Heart right ventricle (tissue), 16 donors: Measurements from ENCODE around the gene KRR1. TPM values are rescaled to one million over a fixed set of nuclear protein-coding genes. Genes with fewer than 3 reads are reported as not detected.
"Not testable (repeated sequence)": the region's sequence is repeated elsewhere in the genome, so short reads cannot be mapped to it uniquely, and the experiment has no call there.

Experiments used
- ATAC-seq, 8 donors: fragments of 200-7000 bp; cut with Tn5 transposase; one replicate each; pipeline ENCODE4 v1.9.1; 2020; ENCODE audit warnings: mild to moderate bottlenecking in 8 of 8, moderate library complexity in 8 of 8, moderate number of reproducible peaks in 1 of 8
- DNase-seq, 2 donors: peaks; one replicate each; pipeline ENCODE4 v3.0.0-alpha.2; 2020
- H3K27ac ChIP-seq, 10 donors: fragments of 200-600 bp; sonication (generic) in 2 of 10; one replicate each; pipeline versions ENCODE4 v1.5.0 to v1.8.0; 2020 to 2022; ENCODE audit warnings: mild to moderate bottlenecking in 3 of 10
- H3K27me3 ChIP-seq, 7 donors: fragments of 200-600 bp; one replicate each; pipeline ENCODE4 v1.8.0; 2021 to 2022; ENCODE audit warnings: mild to moderate bottlenecking in 2 of 7
- H3K36me3 ChIP-seq, 9 donors: fragments of 200-600 bp; sonication (generic) in 1 of 9; one replicate each; pipeline versions ENCODE4 v1.5.0 to v1.8.0; 2020 to 2022; ENCODE audit warnings: mild to moderate bottlenecking in 2 of 9
- H3K4me1 ChIP-seq, 9 donors: fragments of 200-600 bp; sonication (generic) in 1 of 9; one replicate each; pipeline versions ENCODE4 v1.5.0 to v1.8.0; 2020 to 2022; ENCODE audit warnings: mild to moderate bottlenecking in 4 of 9
- H3K4me3 ChIP-seq, 10 donors: fragments of 200-600 bp; sonication (generic) in 2 of 10; one replicate each; pipeline versions ENCODE4 v1.5.0 to v1.8.0; 2020 to 2022; ENCODE audit warnings: mild to moderate bottlenecking in 7 of 10, moderate library complexity in 2 of 10
- H3K9me3 ChIP-seq, 11 donors: fragments of 200-600 bp in 10 of 11; sonication (generic) in 2 of 11; one replicate each; pipeline versions ENCODE4 v1.5.0 to v1.8.0; 2013 to 2022; ENCODE audit warnings: mild to moderate bottlenecking in 2 of 11, control low read depth in 1 of 11, moderate library complexity in 1 of 11
- CTCF ChIP-seq, 9 donors: fragments of 200-600 bp; sonication (generic) in 2 of 9; IDR thresholded peaks; one replicate each; pipeline versions ENCODE4 v1.5.0 to v1.8.0; 2021 to 2022; ENCODE audit warnings: antibody characterized with exemption in 9 of 9, mild to moderate bottlenecking in 5 of 9, moderate library complexity in 1 of 9
- WGBS, 2 donors: extraction: QIAGEN DNeasy Blood & Tissue Kit; methylation state at CpG; one replicate each; pipeline ENCODE4 v1.1.7; 2013; ENCODE audit warnings: inconsistent platforms in 1 of 2; 5-methylcytosine and 5-hydroxymethylcytosine counted together
- intact Hi-C, 10 donors: fragments of 100-400 bp; cut with DNase I; formaldehyde crosslinking; loops; one replicate each; pipeline versions ENCODE4 v1.11.1 to v1.14.2; 2022
- polyA plus RNA-seq, 2 donors: library from polyadenylated mRNA; stranded (reverse); fragments of 200-250 nt; gene quantifications; one replicate each; pipeline ENCODE4 v1.2.3, GENCODE V29; 2013
- total RNA-seq, 10 donors: library from RNA; stranded (reverse); fragmentation: NEBNext Ultra II Directional in 3 of 10; extraction: Animal tissue kit (Norgen Biotek cat#: 25700) in 3 of 10; gene quantifications; one replicate each; pipeline versions ENCODE4 v1.2.1 to v1.2.4, GENCODE V29; 2021 to 2023
- donor health status: Arrhythmogenic right ventricular cardiomyopathy.
- donor health status: ischemic (EF 13 %, LVEDD 7.1; RV severe dilation, severe dysfunction).
- donor health status: healthy with polysubstance abuse.
- donor health status: DM: no; HTN: yes; CAD: no.
- donor health status: DM: no; HTN: no; CAD: no.
- donor health status: ischemic (EF 25% LVEDD 6.9; RV normal size, moderate dysfunction).
- donor health status: ischemic (EF 25% LVEDD 5.7; RV mildly dilated, moderate dysfunction).
- donor health status: healthy.
- donor health status: DM: yes; HTN: yes; CAD: no.
- donor health status: Ischemic cardiomyopathy.
- donor health status: ischemic (EF 35%, LVEDD 5.7; RV mildly dilated, moderate dysfunction).
- donor health status: nonischemic (EF 11% LVEDD 7.7; RV severe dilation, severe dysfunction).
- donor health status: DM: yes; HTN: yes; CAD: no.
- donor health status: PGD.
- donor health status: ischemic (EF 29% LVEDD 5.4; RV normal size, mild dysfunction).
- donor health status: nonischemic (EF 23%, LVEDD 6.1; RV moderate dilation, normal function).

The KRR1 gene
- total and polyA plus RNA-seq, 12 donors = 8.9 to 44.2 (median 32.6) TPM

DNA sequence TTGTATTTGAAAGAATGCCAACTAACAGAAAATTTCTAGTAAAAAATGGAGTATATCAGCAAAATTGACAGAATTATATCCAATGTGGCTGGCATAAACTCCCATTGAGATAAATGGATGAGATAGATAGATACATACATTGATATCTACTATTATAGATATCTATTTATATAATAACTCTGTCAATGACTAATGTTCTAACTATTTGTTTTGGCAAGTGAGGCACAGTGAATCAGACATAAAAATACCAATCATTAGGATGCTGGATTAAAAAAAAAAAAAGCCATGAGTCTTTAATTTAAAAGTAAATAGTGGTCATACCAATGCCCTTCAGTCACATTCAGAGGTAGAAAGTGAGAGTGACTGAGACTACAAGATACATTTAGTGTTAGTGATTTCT is 64.6 kb downstream of the KRR1 start:
- intact Hi-C loops = no loop called here
- H3K36me3 ChIP-seq = no peaks in the 10 kb centered on the region
- H3K27ac ChIP-seq = no peak overlapping the region
- no peak for TF ChIP-seq CTCF (IDR thresholded peaks at IDR 0.05)
- no peak for DNase-seq
- H3K9me3 ChIP-seq = peaks cover 0 to 2% (median 0%) of the 10 kb centered on the region in 11 donors
- no peak overlapping the region for H3K4me3 ChIP-seq
- no peak for ATAC-seq
- no peaks in the 10 kb centered on the region for H3K27me3 ChIP-seq
- H3K4me1 ChIP-seq = peaks cover 0 to 7% (median 0%) of the 10 kb centered on the region in 9 donors

GRCh38 chr12:75445137-75445507 is 66.3 kb downstream of the KRR1 start:
- ATAC-seq, DNase-seq, H3K27ac ChIP-seq, H3K4me3 ChIP-seq, H3K36me3 ChIP-seq, intact Hi-C loops, H3K9me3 ChIP-seq, H3K4me1 ChIP-seq, H3K27me3 ChIP-seq: not testable (repeated sequence)
- 62 to 76% methylated on average over 7 of the region's 7 CpGs for WGBS, 2 donors

DNA sequence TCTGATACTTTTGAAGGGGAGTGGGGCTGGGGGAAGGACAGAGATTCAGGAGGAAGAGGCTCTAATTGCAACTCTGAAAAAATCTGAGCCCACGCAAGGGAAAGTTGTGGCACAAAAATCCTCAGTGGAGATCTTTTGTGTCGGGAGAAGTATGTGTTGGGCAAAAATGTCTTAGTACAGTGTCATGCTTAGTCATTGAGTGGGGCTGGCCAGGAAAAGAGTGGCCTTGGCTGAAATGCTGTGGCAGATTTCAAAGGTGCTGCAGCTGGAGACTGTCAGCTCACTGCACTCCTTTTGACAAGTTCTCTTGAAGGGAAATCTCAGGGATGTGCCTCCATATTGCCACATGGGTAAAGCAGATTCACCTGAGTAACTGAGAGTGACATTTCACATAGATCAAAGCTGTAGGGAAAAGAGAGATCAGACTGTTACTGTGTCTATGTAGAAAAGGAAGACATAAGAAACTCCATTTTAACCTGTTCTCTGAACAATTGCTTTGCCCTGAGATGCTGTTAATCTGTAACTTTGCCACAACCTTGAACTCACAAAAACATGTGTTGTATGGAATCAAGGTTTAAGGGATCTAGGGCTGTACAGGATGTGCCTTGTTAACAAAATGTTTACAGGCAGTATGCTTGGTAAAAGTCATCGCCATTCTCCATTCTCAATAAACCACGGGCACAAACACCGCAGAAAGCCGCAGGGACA is 66.8 kb downstream of the KRR1 start:
- WGBS, 2 donors = 78 to 81% methylated on average over 6 of the region's 6 CpGs
- Histone ChIP-seq H3K27ac (no peak overlapping the region), H3K4me1 (peaks cover 0 to 7% (median 0%) of the 10 kb centered on the region in 9 donors), H3K36me3 (no peaks in the 10 kb centered on the region), H3K9me3 (peaks cover 0 to 9% (median 0%) of the 10 kb centered on the region in 11 donors), H3K27me3 (peaks cover 0 to 3% (median 0%) of the 10 kb centered on the region in 7 donors), H3K4me3 (no peak overlapping the region)
- no peak for DNase-seq
- no peak for TF ChIP-seq CTCF (IDR thresholded peaks at IDR 0.05)
- peak in 5 of 8 donors; percentile 51 to 87 (median 62) for ATAC-seq
- intact Hi-C loops = no loop called here

DNA sequence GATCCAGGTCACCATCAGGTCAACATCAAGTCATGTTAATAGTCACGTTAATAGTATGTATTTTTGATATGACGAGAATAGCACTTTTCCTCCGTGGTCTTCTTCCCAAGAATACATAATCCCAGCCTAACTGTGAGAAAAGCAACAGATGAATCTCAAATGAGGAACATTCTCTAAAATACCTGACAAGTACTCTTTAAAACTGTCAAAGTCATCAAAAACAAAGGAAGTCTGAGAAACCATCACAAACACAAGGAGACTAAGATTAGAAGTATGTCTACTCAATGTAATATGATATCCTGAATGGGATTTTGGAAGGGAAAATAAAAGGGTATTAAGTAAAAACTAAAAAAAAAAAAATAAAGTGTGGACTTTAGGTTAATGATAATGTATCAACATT is 67.7 kb downstream of the KRR1 start:
- H3K36me3 ChIP-seq = no peaks in the 10 kb centered on the region
- H3K4me1 ChIP-seq = peaks cover 0 to 7% (median 0%) of the 10 kb centered on the region in 9 donors
- H3K27me3 ChIP-seq = peaks cover 0 to 3% (median 0%) of the 10 kb centered on the region in 7 donors
- 58% methylated on average over 3 of the region's 3 CpGs for WGBS, 2 donors
- TF ChIP-seq CTCF (IDR thresholded peaks at IDR 0.05) = no peak
- no peak overlapping the region for H3K4me3 ChIP-seq
- peaks cover 0 to 9% (median 0%) of the 10 kb centered on the region in 11 donors for H3K9me3 ChIP-seq
- no peak overlapping the region for H3K27ac ChIP-seq
- intact Hi-C loops = no loop called here
- ATAC-seq (no peak), DNase-seq (no peak)

- H3K36me3 ChIP-seq, H3K4me1 ChIP-seq, H3K27me3 ChIP-seq, ATAC-seq, H3K27ac ChIP-seq, DNase-seq, intact Hi-C loops, H3K4me3 ChIP-seq: not testable (repeated sequence)
- 45 to 65% methylated on average over 3 of the region's 3 CpGs for WGBS, 2 donors
- H3K9me3 ChIP-seq = peaks cover 0 to 18% (median 2%) of the 10 kb centered on the region in 11 donors
Measured at GRCh38 chr12:75442454-75442853, 69.0 kb downstream of the KRR1 start.

DNA sequence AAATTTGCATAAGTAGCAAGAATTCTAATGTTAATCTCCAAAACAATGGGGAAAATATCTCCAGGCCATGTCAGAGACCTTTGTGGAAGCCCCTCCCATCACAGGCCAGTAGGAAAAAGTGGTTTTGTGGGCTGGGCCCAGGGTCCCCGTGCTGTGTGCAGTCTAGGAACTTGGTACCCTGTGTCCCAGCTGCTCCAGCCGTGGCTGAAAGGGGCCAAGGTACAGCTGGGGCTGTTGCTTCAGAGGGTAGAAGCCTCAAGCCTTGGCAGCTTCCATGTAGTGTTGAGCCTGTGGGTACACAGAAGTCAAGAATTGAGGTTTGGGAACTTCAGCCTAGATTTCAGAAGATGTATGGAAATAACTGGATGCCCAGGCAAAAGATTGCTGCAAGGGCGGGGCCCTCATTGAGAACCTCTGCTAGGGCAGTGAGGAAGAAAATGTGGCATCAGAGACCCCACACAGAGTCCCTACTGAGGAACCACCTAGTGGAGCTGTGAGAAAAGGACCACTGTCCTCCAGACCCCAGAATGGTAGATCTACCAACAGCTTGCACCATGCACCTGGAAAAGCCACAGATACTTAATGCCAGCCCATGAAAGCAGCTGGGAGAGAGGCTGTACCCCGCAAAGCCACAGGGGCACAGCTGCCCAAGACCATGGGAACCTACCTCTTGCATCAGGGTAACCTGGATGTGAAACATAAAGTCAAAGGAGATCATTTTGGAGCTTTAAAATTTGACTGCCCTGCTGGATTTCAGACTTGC is 69.5 kb downstream of the KRR1 start:
- WGBS, 2 donors = 65 to 76% methylated on average over 4 of the region's 4 CpGs
- H3K9me3 ChIP-seq = peaks cover 0 to 24% (median 6%) of the 10 kb centered on the region in 11 donors
- H3K4me1 ChIP-seq, intact Hi-C loops, DNase-seq, H3K4me3 ChIP-seq, ATAC-seq, H3K27ac ChIP-seq, H3K27me3 ChIP-seq, H3K36me3 ChIP-seq: not testable (repeated sequence)
